GM19324 (cell line): ENCODE data around the gene LAYN.

Experiments
- ATAC-seq: cut with Tn5 transposase; IDR thresholded peaks from one replicate; pipeline ENCODE4 v1.9.1; 2021; ENCODE audit warnings: mild to moderate bottlenecking, moderate library complexity; ENCODE audit not compliant: unreplicated experiment, low FRiP score

LAYN gene

DNA sequence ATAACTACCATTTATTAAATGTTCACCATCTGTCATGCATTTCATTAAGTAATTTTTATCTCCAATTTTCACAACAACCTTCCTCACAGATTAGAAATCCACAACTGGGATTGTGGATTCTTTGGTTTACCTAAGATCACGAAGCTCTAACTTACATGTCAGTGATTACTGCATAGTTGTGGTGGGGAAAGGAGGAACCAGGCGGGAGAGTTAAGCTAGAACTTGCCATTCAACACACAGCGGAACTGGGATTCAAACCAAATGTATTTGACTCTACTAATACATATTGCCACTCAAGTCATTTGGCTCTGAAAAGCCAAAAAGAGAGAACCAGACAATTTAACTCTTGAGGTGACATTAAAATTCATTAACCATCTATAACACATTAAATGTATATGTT, 10.4 kb upstream of the LAYN start:
- ATAC-seq = no peak

GRCh38 chr11:111531136-111531535, 9.4 kb upstream of the LAYN start:
- ATAC-seq = no peak

DNA sequence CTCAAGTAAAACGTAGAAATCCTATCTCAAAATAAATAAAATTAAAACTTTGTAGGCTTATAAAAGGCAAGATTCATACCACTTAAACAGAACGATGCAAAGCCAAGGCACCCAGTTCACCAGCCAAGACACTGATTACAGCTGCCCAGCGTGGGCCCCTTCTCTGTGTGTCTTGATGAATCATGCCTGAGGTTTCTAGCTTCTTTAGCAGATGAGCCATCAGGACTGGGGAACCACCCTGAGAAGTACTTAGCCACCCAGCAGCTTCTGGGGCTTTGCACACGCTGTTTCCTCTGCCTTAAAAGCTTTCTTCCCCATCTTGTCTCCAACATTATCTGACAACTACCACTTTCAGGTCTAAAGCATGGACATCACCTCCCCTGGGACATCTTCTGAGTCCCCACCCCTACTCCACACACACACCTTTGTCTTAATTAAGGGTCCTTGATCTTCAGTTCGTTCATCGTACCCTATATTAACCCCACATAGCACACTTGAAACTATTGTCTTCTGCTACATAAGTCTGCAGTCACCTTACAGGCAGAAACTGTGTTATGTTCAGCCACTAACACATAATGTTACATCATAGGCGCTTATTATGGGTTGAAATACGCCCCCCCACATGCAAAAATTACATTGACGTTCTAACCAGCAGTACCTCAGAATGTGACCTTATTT, 8.7 kb upstream of the LAYN start:
- no peak for ATAC-seq

DNA sequence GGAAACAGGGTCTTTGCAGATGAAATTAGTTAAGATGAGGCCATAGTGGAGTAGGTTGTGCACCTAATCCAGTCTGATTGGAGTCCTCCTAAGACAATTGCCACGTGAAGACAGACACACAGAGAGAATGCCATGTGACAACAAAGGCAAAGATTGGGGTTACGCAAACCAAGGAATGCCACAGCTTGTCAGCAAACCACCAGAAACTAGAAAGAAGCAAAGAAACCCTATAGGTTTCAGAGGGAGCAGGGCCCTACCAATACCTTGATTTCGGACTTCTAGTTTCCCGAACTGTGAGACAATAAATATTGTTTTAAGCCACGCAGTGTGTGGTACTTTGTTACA, 8.2 kb upstream of the LAYN start:
- ATAC-seq = no peak

GRCh38 chr11:111535281-111535680, 5.2 kb upstream of the LAYN start:
- no peak for ATAC-seq

GRCh38 chr11:111537336-111537860, 3.1 kb upstream of the LAYN start:
- ATAC-seq = no peak

GRCh38 chr11:111538407-111539114, 2.0 kb upstream of the LAYN start:
- no peak for ATAC-seq

GRCh38 chr11:111539426-111540113, 950 bp upstream of the LAYN start:
- ATAC-seq = no peak

DNA sequence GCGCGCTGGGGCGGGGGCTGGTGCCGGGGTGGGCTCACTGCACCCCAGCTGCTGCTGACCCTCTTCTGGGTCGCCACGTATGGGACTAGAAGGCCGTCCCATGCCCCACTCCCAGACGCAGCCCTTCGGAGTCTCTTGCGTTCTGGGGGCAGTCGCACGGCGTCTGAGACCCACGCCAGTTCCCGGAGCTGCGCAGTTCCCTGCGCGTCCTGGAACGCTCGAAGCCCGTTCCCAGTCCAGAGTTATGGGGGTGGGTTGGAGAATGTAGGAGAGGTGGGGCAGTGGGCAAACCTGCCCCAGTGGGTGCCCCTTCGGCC, 375 bp downstream of the LAYN start:
- no peak for ATAC-seq

DNA sequence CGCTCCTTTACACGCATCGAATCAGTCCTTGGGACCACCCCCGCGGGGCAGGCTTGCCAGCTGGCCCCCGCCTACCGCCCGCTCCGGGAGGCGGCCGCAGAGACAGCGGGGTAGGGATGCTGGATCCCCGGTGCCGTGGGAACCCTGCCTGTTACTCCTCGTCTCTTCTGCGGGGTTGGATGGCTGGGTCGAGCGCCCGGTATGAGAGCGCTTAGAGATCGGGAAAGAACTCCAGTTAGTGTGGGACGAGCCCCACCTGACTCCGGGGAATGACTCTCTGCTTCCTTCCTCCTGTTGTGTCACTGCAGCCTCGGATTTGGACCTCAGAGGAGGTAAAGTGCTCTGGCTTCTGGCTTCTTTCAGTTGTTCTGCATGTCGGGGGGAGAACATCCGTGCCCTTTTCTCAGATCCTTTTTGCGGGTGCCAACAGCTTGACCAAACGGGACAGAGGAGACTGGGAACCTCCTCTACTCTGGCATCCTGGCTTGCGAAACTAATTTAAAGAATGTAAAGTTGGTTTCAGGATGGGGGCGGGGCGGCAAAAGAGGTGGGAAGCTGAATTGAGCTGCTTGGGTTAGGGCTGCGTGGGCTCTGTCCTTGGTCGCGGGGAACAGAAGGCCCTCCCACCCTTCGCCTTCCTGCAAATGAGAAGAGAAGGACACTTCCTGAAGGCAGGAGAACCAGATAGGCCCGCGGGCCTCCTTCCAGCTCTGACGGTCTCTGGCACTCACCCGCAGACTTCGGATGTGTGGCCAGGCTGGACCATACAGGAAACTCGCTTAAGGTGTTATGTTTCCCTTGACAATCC, 938 bp downstream of the LAYN start:
- ATAC-seq = no peak

- ATAC-seq = no peak
These were observed 2.2 kb downstream of the LAYN start for GRCh38 chr11:111542606-111543275.

- ATAC-seq = no peak
These were observed 8.0 kb downstream of the LAYN start for GRCh38 chr11:111548525-111548924.

GRCh38 chr11:111549196-111549868, 8.8 kb downstream of the LAYN start:
- no peak for ATAC-seq

DNA sequence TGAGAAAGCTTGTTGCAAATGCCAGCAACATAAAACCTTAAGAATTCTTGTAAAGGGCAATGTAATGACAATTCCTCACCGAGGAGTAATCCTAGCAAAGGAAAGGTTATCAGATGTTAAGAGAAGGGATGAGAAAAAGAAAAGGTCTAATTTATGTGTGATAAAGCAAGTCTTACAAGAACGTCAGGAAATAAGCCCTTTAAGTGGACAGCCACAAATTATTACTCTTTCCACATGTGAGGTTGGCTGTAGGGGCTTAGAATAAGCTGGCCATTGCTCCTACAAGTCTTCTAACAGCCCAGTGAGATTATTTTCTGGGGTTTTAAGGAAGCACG, 9.3 kb downstream of the LAYN start:
- no peak for ATAC-seq

DNA sequence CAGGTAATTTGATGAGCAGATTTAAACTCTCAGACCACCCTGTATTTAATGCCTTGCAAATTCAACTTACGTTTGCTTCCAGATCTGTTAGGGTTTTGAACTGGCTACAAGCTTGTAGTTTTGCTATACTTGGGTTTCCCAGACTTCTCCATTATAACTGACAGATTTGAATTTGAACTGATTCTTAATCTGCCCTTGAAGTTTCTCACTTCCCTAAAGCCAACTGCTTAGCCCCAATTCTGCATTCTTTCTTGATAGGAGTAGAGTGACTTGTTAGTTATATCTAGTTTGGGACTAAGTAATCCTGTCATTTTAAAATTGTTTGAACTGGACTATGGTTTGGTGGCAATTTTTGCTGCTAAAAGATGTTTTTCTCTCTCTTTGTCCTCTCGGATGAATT, 9.7 kb downstream of the LAYN start:
- ATAC-seq = no peak

- ATAC-seq = no peak
These were observed 14.0 kb downstream of the LAYN start for GRCh38 chr11:111554532-111554931.

- ATAC-seq = no peak
These were observed 14.7 kb downstream of the LAYN start for GRCh38 chr11:111555255-111555654.

DNA sequence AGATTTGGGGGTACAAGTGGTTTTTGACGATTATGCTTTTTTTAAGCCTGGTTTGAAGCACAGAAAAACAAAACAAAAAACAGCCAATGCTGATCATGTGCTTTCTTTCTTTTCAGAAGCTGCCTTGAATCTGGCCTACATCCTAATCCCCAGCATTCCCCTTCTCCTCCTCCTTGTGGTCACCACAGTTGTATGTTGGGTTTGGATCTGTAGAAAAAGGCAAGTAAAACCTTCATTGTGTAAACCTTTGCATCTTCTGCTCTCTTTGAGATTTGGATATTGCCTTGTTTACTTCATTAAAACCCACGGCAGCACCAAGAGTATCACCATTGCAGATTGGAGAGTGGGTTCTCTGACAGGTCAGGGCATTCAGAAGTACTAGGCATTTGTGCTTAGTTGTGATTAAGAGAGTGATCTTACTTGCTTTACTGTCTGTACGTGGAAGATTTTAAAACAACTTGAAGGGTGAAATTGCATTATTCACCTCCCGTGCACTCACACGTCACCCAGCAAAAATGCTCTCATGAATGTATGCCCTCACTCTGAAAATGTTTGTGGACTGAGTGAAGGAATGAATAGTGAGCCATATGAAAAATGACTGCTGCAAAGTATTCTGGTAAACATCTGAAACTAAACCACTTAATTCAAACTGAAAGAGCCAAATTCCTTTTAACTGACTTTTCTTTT, 17.0 kb downstream of the LAYN start:
- no peak for ATAC-seq

GRCh38 chr11:111559800-111560464, 19.4 kb downstream of the LAYN start:
- no peak for ATAC-seq
